ENCODE data around the gene CCND2.

CCND2 gene

DNA sequence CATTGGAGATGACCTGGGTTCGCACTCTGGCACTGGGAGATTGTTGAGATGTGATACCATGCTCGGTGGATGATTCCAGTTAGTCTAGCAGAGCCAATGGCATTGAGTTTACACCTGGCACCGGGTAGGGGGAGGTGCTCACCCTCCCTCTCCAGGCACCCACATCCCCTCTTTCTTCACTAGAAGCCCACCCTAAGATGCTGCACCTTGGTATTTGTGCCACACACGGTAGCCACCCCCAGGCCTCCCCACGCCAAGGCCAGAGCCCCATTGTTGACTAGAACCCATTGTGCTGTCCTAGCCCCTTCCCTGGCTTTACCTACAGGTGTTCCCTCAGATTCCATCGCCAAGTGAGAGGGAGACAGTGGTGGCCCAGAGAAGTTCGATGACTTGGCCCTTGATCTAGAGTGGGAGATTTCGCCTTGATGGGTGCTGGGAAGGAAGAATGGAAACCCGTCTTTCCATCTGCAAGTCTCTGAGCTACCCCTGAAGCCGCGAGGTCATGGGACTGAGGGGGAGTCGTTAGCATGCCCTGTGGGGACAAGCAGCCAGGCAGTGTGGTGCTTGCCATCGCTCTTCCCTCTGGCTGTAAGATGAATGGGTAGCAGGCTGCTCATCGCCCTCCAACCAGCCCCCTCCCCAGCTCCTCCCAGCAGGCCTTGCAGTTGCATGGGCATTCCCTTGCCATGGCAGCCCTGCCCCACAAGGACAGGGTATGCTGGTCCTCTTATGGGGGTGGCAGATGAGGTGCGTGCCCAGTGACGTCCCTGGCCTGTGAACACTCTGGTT lies 8.7 kb downstream of the CCND2 start:
- ChIA-PET POLR2A (interaction anchor here (1.0 kb wide), 1 partner anchor 10 kb away, joined by 7 read pairs; no protein-coding TSS in a partner anchor), CTCF (interaction anchor here (0.7 to 6.5 kb wide), 4 partner anchors 13 to 396 kb away, joined by 3 to 128 read pairs (median 6); no protein-coding TSS in a partner anchor)
- TF ChIP-seq, protein P1, sequence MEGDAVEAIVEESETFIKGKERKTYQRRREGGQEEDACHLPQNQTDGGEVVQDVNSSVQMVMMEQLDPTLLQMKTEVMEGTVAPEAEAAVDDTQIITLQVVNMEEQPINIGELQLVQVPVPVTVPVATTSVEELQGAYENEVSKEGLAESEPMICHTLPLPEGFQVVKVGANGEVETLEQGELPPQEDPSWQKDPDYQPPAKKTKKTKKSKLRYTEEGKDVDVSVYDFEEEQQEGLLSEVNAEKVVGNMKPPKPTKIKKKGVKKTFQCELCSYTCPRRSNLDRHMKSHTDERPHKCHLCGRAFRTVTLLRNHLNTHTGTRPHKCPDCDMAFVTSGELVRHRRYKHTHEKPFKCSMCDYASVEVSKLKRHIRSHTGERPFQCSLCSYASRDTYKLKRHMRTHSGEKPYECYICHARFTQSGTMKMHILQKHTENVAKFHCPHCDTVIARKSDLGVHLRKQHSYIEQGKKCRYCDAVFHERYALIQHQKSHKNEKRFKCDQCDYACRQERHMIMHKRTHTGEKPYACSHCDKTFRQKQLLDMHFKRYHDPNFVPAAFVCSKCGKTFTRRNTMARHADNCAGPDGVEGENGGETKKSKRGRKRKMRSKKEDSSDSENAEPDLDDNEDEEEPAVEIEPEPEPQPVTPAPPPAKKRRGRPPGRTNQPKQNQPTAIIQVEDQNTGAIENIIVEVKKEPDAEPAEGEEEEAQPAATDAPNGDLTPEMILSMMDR (IDR thresholded peaks at IDR 0.05; ENCODE audit: control extremely low read depth, extremely low read depth, low read depth, missing control alignments) = no peak
- DNase-seq (ENCODE audit: extremely low spot score) = no peak

DNA sequence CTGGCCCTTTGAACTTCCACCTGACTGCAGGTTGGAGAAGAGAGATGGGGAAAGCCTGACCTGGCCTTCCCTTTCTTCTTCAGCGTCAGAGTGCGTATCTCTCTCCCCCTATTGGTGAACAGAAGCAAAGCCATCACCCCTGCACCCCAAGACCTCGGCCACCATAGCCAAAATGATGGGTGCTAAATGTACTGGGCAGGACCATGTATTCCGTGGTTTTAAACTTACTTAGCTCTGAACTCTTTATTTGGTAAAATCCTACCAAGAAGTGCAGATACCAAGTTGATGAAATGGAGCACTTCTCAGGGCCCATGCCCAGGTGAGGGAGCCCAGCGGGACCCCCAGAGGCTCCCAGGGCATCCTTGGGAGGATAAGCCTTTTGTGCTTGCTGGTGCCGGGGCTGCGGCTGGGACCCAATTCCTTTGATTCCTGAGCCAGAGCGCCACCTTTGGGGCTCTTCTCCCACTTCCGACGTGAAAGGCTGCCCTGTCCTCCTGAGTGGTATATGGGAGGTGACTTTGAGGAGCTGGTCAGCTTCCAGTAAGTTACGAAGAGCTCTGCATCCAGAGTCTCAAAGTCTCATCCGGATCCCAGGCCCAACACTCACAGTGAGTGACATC lies 9.4 kb downstream of the CCND2 start:
- TF ChIP-seq, protein P1 (IDR thresholded peaks at IDR 0.05; ENCODE audit: control extremely low read depth, extremely low read depth, low read depth, missing control alignments) = no peak
- ChIA-PET POLR2A (no interaction called here), CTCF (interaction anchor here (0.7 to 2.8 kb wide), 6 partner anchors 9 to 397 kb away, joined by 3 to 7 read pairs (median 4); no protein-coding TSS in a partner anchor)
- no peak for DNase-seq (ENCODE audit: extremely low spot score)

DNA sequence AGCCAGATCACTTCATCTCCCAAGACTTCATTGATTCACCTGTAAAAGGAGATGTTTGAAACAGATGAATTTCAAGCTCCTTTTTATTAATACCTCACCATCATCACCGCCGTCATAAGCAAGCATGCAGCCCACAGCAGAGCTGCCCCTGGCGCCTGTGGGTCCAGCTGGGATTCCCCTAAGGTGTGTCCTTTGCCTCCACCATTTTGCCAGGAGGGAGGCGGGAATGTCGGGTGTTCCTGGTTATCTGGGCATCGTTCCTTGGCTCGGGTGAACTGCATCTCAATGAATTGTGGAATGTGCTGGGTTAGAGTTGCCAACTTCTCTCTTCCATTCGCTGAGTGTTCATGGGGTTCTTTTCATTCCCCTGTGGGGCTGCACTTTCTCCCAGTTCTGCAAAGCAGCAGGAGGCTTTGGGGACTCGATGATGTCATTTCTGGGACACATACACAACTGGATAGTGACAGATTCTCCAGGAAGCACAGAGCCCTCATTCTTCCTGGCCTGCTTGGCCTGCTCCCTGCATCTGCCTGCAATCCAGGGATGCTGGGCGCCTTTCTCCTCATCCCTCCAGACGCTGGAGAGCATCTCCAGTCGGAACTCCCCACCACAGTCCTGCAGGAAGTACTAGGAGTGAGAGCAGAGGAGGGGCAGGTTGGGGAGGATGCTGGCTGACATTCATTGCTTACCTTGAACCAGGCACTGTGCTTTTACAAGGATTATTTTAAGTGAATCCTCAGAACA lies 10.1 kb downstream of the CCND2 start:
- TF ChIP-seq, protein P1 (IDR thresholded peaks at IDR 0.05; ENCODE audit: control extremely low read depth, extremely low read depth, low read depth, missing control alignments) = no peak
- POLR2A ChIA-PET = interaction anchor here (0.7 kb wide), 1 partner anchor 26 kb away, joined by 4 read pairs; no protein-coding TSS in a partner anchor
- no peak for DNase-seq (ENCODE audit: extremely low spot score)
- CTCF ChIA-PET = interaction anchor here (0.8 to 8.9 kb wide), 6 partner anchors 6 to 984 kb away, joined by 3 to 63 read pairs (median 5); no protein-coding TSS in a partner anchor

DNA sequence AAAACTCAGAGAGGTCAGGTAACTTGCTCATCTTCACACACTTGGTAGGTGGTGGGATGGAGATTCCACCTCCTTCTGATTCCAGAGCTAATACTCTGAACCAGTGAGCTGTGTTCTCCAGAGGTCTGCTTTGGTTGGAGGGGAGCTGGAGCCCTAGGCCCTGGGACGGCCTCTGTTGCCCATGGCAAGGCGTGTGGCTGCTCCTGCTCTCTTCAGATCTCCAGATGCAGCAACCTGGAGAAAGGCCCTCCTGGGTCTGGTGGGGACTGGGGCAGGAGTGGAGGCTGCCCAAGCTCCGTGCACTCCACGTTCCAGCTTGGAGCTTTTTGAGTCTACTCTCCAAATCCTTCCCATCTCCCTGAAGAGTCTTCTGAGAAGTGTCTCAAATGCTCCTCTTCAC lies 10.7 kb downstream of the CCND2 start:
- DNase-seq (ENCODE audit: extremely low spot score) = no peak
- ChIA-PET CTCF (interaction anchor here (1.0 to 8.9 kb wide), 5 partner anchors 7 to 984 kb away, joined by 3 to 63 read pairs (median 4); no protein-coding TSS in a partner anchor), POLR2A (interaction anchor here (0.6 to 0.7 kb wide), 4 partner anchors 25 to 411 kb away, joined by 3 to 4 read pairs (median 3); partner anchors contain the start of gene PARP11)
- TF ChIP-seq, protein P1 (IDR thresholded peaks at IDR 0.05; ENCODE audit: control extremely low read depth, extremely low read depth, low read depth, missing control alignments) = no peak

DNA sequence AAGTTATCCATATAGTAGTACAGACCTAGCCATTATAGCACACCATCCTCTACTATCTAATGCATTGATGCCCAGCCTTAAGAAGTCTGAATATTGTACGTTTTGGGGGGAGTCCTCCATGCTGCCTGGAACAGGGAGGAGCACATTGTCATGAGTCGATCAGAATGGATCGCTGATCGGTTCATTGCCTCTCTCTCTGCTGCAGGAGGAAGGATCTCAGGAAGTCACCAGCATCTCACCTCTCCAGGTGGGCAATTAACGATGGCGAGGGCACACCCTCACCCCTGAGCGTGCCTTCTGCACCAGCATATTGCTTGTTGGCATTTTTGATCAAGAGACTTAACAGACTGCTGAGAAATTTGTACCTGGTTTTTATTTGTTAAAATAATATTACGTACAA lies 11.5 kb downstream of the CCND2 start:
- DNase-seq (ENCODE audit: extremely low spot score) = no peak
- CTCF ChIA-PET = interaction anchor here (1.3 to 8.9 kb wide), 3 partner anchors 8 to 289 kb away, joined by 4 to 63 read pairs (median 7); no protein-coding TSS in a partner anchor
- POLR2A ChIA-PET = interaction anchor here (0.7 kb wide), 2 partner anchors 175 to 412 kb away, joined by 3 read pairs; partner anchors contain the start of gene PARP11
- TF ChIP-seq, protein P1 (IDR thresholded peaks at IDR 0.05; ENCODE audit: control extremely low read depth, extremely low read depth, low read depth, missing control alignments) = no peak

All from GM10248 (cell line).